ENCODE data around the gene HMG20A.

- TF ChIP-seq CTCF (IDR thresholded peaks at IDR 0.05 in 8 of 11, conservative IDR thresholded peaks at IDR 0.05 in 3 of 11) (no peak), POLR2AphosphoS5 (IDR thresholded peaks at IDR 0.05) (no peak), POLR2A (IDR thresholded peaks at IDR 0.05) (no peak)
Measured at GRCh38 chr15:77457905-77458265, 37.2 kb downstream of the HMG20A start.
